ENCODE measurements around the gene AATF. TPM values are rescaled to one million over a fixed set of nuclear protein-coding genes. Genes with fewer than 3 reads are reported as not detected.

AATF gene, protein sequence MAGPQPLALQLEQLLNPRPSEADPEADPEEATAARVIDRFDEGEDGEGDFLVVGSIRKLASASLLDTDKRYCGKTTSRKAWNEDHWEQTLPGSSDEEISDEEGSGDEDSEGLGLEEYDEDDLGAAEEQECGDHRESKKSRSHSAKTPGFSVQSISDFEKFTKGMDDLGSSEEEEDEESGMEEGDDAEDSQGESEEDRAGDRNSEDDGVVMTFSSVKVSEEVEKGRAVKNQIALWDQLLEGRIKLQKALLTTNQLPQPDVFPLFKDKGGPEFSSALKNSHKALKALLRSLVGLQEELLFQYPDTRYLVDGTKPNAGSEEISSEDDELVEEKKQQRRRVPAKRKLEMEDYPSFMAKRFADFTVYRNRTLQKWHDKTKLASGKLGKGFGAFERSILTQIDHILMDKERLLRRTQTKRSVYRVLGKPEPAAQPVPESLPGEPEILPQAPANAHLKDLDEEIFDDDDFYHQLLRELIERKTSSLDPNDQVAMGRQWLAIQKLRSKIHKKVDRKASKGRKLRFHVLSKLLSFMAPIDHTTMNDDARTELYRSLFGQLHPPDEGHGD
- 10 to 100 TPM; 52.5 to 65.0 (median 59.7) TPM for total RNA-seq
- 52.7 TPM for total RNA-seq (2013)
- 63.3 to 191 (median 84.3) reads per million in 29 experiments for total RNA-seq

GRCh38 chr17:36948717-36949460, at the start of gene AATF:
TSS of gene AATF (plus strand) at chr17:36948954. CDS start at chr17:36949126, 172 bp downstream.
- Mint-ChIP-seq H3K4me1 (peaks cover 56 to 60% (median 57%) of the 10 kb centered on the region in 3 donors), H3K4me3 (peak within 1 kb of the TSS; percentile 85 to 95 (median 93)), H3K27ac (peak within 1 kb of the TSS; percentile 81 to 95), H3K9me3 (no peaks in the 10 kb centered on the region), H3K27me3 (peaks cover 25 to 37% of the 10 kb centered on the region in 2 donors), H3K36me3 (peaks cover 35% of the 10 kb centered on the region)
- Histone ChIP-seq H3K27me3 (replicated peaks in 1 of 2; ENCODE audit: control insufficient read depth in 2 of 2, extremely low read depth in 1 of 2, insufficient read depth in 2 of 2, low read length in 1 of 2) (peaks cover 18 to 21% of the 10 kb centered on the region in 2 experiments), H3K4me1 (ENCODE audit: control insufficient read depth in 1 of 2, extremely low read depth in 1 of 2, insufficient read depth in 2 of 2, low read length in 2 of 2) (peaks cover 12 to 24% of the 10 kb centered on the region in 2 experiments), H3K9me3 (no peaks in the 10 kb centered on the region), H3K27ac (ENCODE audit: low read length) (peak within 1 kb of the TSS; percentile 77), H3K4me3 (ENCODE audit: control insufficient read depth in 1 of 2, extremely low read depth in 1 of 2, low read length in 1 of 2) (peak within 1 kb of the TSS; percentile 90 to 91), H3K36me3 (ENCODE audit: control insufficient read depth in 2 of 2, extremely low read depth in 1 of 2, insufficient read depth in 1 of 2, low read length in 1 of 2) (peaks cover 4 to 23% of the 10 kb centered on the region in 2 donors)
- WGBS (ENCODE audit: insufficient coverage) = 0% methylated on average over 90 of the region's 90 CpGs
- ATAC-seq (replicated peaks in 1 of 4) (peak; percentile 92 to 97 (median 96)), DNase-seq (peak; percentile 89 to 99 (median 93))
- POLR2A ChIA-PET = interaction anchor here in 1 of 2 donors (0.6 kb wide), 1 partner anchor 54 kb away, joined by 11 read pairs; no protein-coding TSS in a partner anchor
- CTCF ChIA-PET = no interaction called here

DNA sequence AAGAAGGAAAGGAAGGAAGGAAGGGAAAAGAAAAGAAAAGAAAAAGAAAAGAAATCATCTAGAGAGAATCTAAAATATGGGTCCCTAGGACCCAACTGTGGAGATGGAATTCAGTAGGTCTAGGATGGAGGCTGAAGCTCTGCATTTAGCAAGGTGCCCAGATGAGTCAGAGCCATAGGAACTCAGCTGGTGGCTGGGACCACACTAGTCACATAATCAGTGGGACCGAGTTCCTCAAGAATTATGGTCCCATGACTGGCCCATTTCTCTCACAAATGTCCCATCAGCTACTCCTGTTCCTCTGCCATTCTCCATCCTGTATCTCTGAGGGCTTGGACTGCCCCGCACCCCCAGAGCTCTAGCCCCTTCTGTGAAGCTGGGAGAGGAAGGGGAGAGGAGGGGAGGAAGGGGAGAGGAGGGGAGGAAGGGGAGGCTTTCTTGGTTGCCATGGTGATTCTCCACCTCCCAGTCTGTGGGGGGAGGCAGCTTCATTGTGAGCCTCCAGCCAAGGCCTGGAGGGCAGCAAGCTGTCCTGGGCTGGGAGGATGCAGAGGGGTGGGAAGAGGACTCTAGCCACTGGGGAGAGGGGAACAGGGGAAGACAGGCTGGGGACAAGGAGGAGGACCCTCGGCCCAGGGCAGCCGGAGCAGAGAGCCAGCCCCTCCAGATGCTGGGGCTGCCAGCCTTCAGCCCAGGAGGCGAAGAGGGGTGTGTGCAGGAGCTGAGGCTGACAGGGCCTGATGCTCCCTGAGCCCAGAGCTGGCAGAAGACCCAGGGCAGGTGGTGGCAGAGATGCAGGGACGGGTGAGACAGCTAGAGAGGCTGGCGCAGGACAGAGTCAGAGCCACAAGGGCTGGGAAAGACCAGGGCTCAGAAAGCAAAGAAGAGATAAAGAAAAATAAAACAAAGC, 49.2 kb upstream of the AATF start:
- H3K27ac Mint-ChIP-seq = no peak overlapping the region

GRCh38 chr17:36900160-36900512, 48.6 kb upstream of the AATF start:
- Mint-ChIP-seq H3K4me3 (no peak overlapping the region), H3K27me3 (peaks cover 13 to 20% of the 10 kb centered on the region in 2 donors), H3K27ac (no peak overlapping the region), H3K36me3 (no peaks in the 10 kb centered on the region), H3K4me1 (no peaks in the 10 kb centered on the region), H3K9me3 (no peaks in the 10 kb centered on the region)
- CTCF ChIA-PET = no interaction called here
- H3K9me3 ChIP-seq = no peaks in the 10 kb centered on the region
- no CpG with 5 or more reads among the region's 7 CpGs for WGBS (ENCODE audit: insufficient coverage)
- no peak overlapping the region for H3K27ac ChIP-seq (ENCODE audit: low read length)
- ATAC-seq (replicated peaks in 1 of 4) = no peak
- H3K36me3 ChIP-seq (ENCODE audit: control insufficient read depth in 2 of 2, extremely low read depth in 1 of 2, insufficient read depth in 1 of 2, low read length in 1 of 2) = no peaks in the 10 kb centered on the region
- no peaks in the 10 kb centered on the region for H3K4me1 ChIP-seq (ENCODE audit: control insufficient read depth in 1 of 2, extremely low read depth in 1 of 2, insufficient read depth in 2 of 2, low read length in 2 of 2)
- POLR2A ChIA-PET = no interaction called here
- no peak for DNase-seq
- no peak overlapping the region for H3K4me3 ChIP-seq (ENCODE audit: control insufficient read depth in 1 of 2, extremely low read depth in 1 of 2, low read length in 1 of 2)
- peaks cover 0 to 28% of the 10 kb centered on the region in 2 experiments for H3K27me3 ChIP-seq (replicated peaks in 1 of 2; ENCODE audit: control insufficient read depth in 2 of 2, extremely low read depth in 1 of 2, insufficient read depth in 2 of 2, low read length in 1 of 2)

More for the DNA sequence above, 49.2 kb upstream of the AATF start:
- Histone ChIP-seq H3K27me3 (replicated peaks in 1 of 2; ENCODE audit: control insufficient read depth in 2 of 2, extremely low read depth in 1 of 2, insufficient read depth in 2 of 2, low read length in 1 of 2) (peaks cover 0 to 30% of the 10 kb centered on the region in 2 experiments), H3K4me3 (ENCODE audit: control insufficient read depth in 1 of 2, extremely low read depth in 1 of 2, low read length in 1 of 2) (no peak overlapping the region), H3K4me1 (ENCODE audit: control insufficient read depth in 1 of 2, extremely low read depth in 1 of 2, insufficient read depth in 2 of 2, low read length in 2 of 2) (no peaks in the 10 kb centered on the region), H3K36me3 (ENCODE audit: control insufficient read depth in 2 of 2, extremely low read depth in 1 of 2, insufficient read depth in 1 of 2, low read length in 1 of 2) (no peaks in the 10 kb centered on the region), H3K9me3 (no peaks in the 10 kb centered on the region), H3K27ac (ENCODE audit: low read length) (no peak overlapping the region)
- no peak overlapping the region for H3K4me3 Mint-ChIP-seq
- no peaks in the 10 kb centered on the region for H3K36me3 Mint-ChIP-seq
- ATAC-seq (replicated peaks in 1 of 4) (no peak), DNase-seq (no peak)
- WGBS (ENCODE audit: insufficient coverage) = 69% methylated on average over 3 of the region's 7 CpGs
- H3K9me3 Mint-ChIP-seq = no peaks in the 10 kb centered on the region
- POLR2A ChIA-PET = no interaction called here
- H3K4me1 Mint-ChIP-seq = no peaks in the 10 kb centered on the region
- CTCF ChIA-PET = no interaction called here
- H3K27me3 Mint-ChIP-seq = peaks cover 10 to 14% of the 10 kb centered on the region in 2 donors

GRCh38 chr17:36901506-36901905, 47.2 kb upstream of the AATF start:
- H3K4me3 ChIP-seq (ENCODE audit: control insufficient read depth in 1 of 2, extremely low read depth in 1 of 2, low read length in 1 of 2) = no peak overlapping the region
- Mint-ChIP-seq H3K27ac (no peak overlapping the region), H3K27me3 (peaks cover 20 to 26% of the 10 kb centered on the region in 2 donors), H3K36me3 (no peaks in the 10 kb centered on the region), H3K4me3 (no peak overlapping the region), H3K9me3 (no peaks in the 10 kb centered on the region), H3K4me1 (no peaks in the 10 kb centered on the region)
- ChIA-PET POLR2A (no interaction called here), CTCF (no interaction called here)
- H3K9me3 ChIP-seq = no peaks in the 10 kb centered on the region
- H3K27me3 ChIP-seq (replicated peaks in 1 of 2; ENCODE audit: control insufficient read depth in 2 of 2, extremely low read depth in 1 of 2, insufficient read depth in 2 of 2, low read length in 1 of 2) = peaks cover 2 to 30% of the 10 kb centered on the region in 2 experiments
- WGBS (ENCODE audit: insufficient coverage) = 72% methylated on average over 5 of the region's 14 CpGs
- no peaks in the 10 kb centered on the region for H3K4me1 ChIP-seq (ENCODE audit: control insufficient read depth in 1 of 2, extremely low read depth in 1 of 2, insufficient read depth in 2 of 2, low read length in 2 of 2)
- no peak overlapping the region for H3K27ac ChIP-seq (ENCODE audit: low read length)
- H3K36me3 ChIP-seq (ENCODE audit: control insufficient read depth in 2 of 2, extremely low read depth in 1 of 2, insufficient read depth in 1 of 2, low read length in 1 of 2) = no peaks in the 10 kb centered on the region
- ATAC-seq (replicated peaks in 1 of 4) (no peak), DNase-seq (no peak)

GRCh38 chr17:36907407-36907806, 41.3 kb upstream of the AATF start:
- Histone ChIP-seq H3K4me3 (ENCODE audit: control insufficient read depth in 1 of 2, extremely low read depth in 1 of 2, low read length in 1 of 2) (no peak overlapping the region), H3K36me3 (ENCODE audit: control insufficient read depth in 2 of 2, extremely low read depth in 1 of 2, insufficient read depth in 1 of 2, low read length in 1 of 2) (no peaks in the 10 kb centered on the region), H3K27me3 (replicated peaks in 1 of 2; ENCODE audit: control insufficient read depth in 2 of 2, extremely low read depth in 1 of 2, insufficient read depth in 2 of 2, low read length in 1 of 2) (peaks cover 15 to 36% of the 10 kb centered on the region in 2 experiments), H3K27ac (ENCODE audit: low read length) (no peak overlapping the region), H3K4me1 (ENCODE audit: control insufficient read depth in 1 of 2, extremely low read depth in 1 of 2, insufficient read depth in 2 of 2, low read length in 2 of 2) (no peaks in the 10 kb centered on the region), H3K9me3 (no peaks in the 10 kb centered on the region)
- Mint-ChIP-seq H3K9me3 (no peaks in the 10 kb centered on the region), H3K4me1 (no peaks in the 10 kb centered on the region), H3K27ac (no peak overlapping the region), H3K4me3 (no peak overlapping the region), H3K27me3 (peaks cover 41 to 42% of the 10 kb centered on the region in 2 donors), H3K36me3 (no peaks in the 10 kb centered on the region)
- ATAC-seq (replicated peaks in 1 of 4) (no peak), DNase-seq (no peak)
- ChIA-PET POLR2A (no interaction called here), CTCF (interaction anchor here in 1 of 2 donors (0.6 kb wide), 1 partner anchor 304 kb away, joined by 3 read pairs; no protein-coding TSS in a partner anchor)
- 80% methylated on average over 3 of the region's 10 CpGs for WGBS (ENCODE audit: insufficient coverage)

Measured in T-cell (primary cell).